DOHH2 (cell line): ENCODE results near the gene TRMT1L.

Source experiments
- H3F3A ChIP-seq: fragments of 200-600 bp; sonication (generic), shearing (Covaris generic); 2 replicates; pipeline ENCODE4 v1.6.0; 2016; ENCODE audit warnings: antibody characterized with exemption, mild to moderate bottlenecking; ENCODE audit not compliant: control insufficient read depth, insufficient read depth
- H3K27ac ChIP-seq: fragments of 200-600 bp; sonication (generic); 2 replicates; pipeline ENCODE4 v1.5.1; 2014; ENCODE audit warnings: low read depth, mild to moderate bottlenecking, low read length, moderate library complexity
- H3K27me3 ChIP-seq: fragments of 200-600 bp; sonication (generic); 2 replicates; pipeline ENCODE4 v1.6.1; 2014; ENCODE audit warnings: mild to moderate bottlenecking, low read length, mixed read lengths; ENCODE audit not compliant: control insufficient read depth
- H3K36me3 ChIP-seq: fragments of 200-600 bp; sonication (generic); 2 replicates; pipeline ENCODE4 v1.6.1; 2014; ENCODE audit warnings: mild to moderate bottlenecking, low read length, moderate library complexity, mixed read lengths; ENCODE audit not compliant: control insufficient read depth
- H3K4me1 ChIP-seq: fragments of 200-600 bp; sonication (generic); 2 replicates; pipeline ENCODE4 v1.6.1; 2014; ENCODE audit warnings: mild to moderate bottlenecking, low read length, mixed read lengths; ENCODE audit not compliant: control insufficient read depth
- H3K4me2 ChIP-seq: fragments of 200-600 bp; sonication (generic); 2 replicates; pipeline ENCODE4 v1.6.0; 2014; ENCODE audit warnings: mild to moderate bottlenecking, low read length, moderate library complexity
- H3K4me3 ChIP-seq: fragments of 200-600 bp; sonication (generic); 2 replicates; pipeline ENCODE4 v1.5.1; 2014; ENCODE audit warnings: mild to moderate bottlenecking, low read length, mixed read lengths
- H3K79me2 ChIP-seq: fragments of 200-600 bp; sonication (generic); 2 replicates; pipeline ENCODE4 v1.6.1; 2014; ENCODE audit warnings: mild to moderate bottlenecking, low read length, mixed read lengths; ENCODE audit not compliant: control insufficient read depth
- H3K9me2 ChIP-seq: fragments of 200-600 bp; sonication (generic); replicated peaks from 2 replicates; pipeline ENCODE4 v1.6.1; 2014; ENCODE audit warnings: mild to moderate bottlenecking, low read length, mixed read lengths; ENCODE audit not compliant: control insufficient read depth
- H3K9me3 ChIP-seq: fragments of 200-600 bp; sonication (generic); 2 replicates; pipeline ENCODE4 v1.6.1; 2014; ENCODE audit warnings: antibody characterized with exemption, low read length, mixed read lengths; ENCODE audit not compliant: control insufficient read depth, insufficient read depth
- H4K20me1 ChIP-seq: fragments of 200-600 bp; sonication (generic); 2 replicates; pipeline ENCODE4 v1.6.0; 2014; ENCODE audit warnings: low read depth, mild to moderate bottlenecking, antibody characterized with exemption, low read length, moderate library complexity; ENCODE audit not compliant: control insufficient read depth, insufficient read depth
- CTCF ChIP-seq: fragments of 200-600 bp; sonication (generic); IDR thresholded peaks from one replicate; pipeline ENCODE4 v1.5.1; 2014; ENCODE audit warnings: antibody characterized with exemption, mild to moderate bottlenecking, low read depth, low read length; ENCODE audit not compliant: poor library complexity, severe bottlenecking
- EZH2phosphoT487 ChIP-seq: fragments of 200-600 bp; sonication (generic); IDR thresholded peaks from 2 replicates; pipeline ENCODE4 v1.6.1; 2017; ENCODE audit warnings: borderline replicate concordance, mild to moderate bottlenecking, antibody characterized with exemption, low read length, moderate library complexity, mixed read lengths

Gene TRMT1L

GRCh38 chr1:185156288-185156853, 382 bp downstream of the TRMT1L start:
- Histone ChIP-seq H3K9me3 (no peaks in the 10 kb centered on the region), H3K4me3 (peak overlapping the region; percentile 97), H3K4me1 (peaks cover 40% of the 10 kb centered on the region), H3K79me2 (peaks cover 33% of the 10 kb centered on the region), H3K36me3 (peaks cover 20% of the 10 kb centered on the region), H3K27ac (peak overlapping the region; percentile 67), H3K4me2 (peak overlapping the region; percentile 79), H4K20me1 (no peaks in the 10 kb centered on the region), H3K9me2 (no peaks in the 10 kb centered on the region), H3F3A (no peaks in the 10 kb centered on the region), H3K27me3 (no peaks in the 10 kb centered on the region)
- TF ChIP-seq EZH2phosphoT487 = no peak

GRCh38 chr1:185155600-185156287, 1.0 kb downstream of the TRMT1L start:
- Histone ChIP-seq H3K9me2 (no peaks in the 10 kb centered on the region), H3K27ac (peak overlapping the region; percentile 67), H3F3A (no peaks in the 10 kb centered on the region), H3K27me3 (no peaks in the 10 kb centered on the region), H3K9me3 (no peaks in the 10 kb centered on the region), H3K4me3 (peak overlapping the region; percentile 97), H3K79me2 (peaks cover 33% of the 10 kb centered on the region), H3K4me2 (peak overlapping the region; percentile 79), H4K20me1 (no peaks in the 10 kb centered on the region), H3K4me1 (peaks cover 33% of the 10 kb centered on the region), H3K36me3 (peaks cover 24% of the 10 kb centered on the region)
- TF ChIP-seq EZH2phosphoT487 = no peak

GRCh38 chr1:185154912-185155513, 1.7 kb downstream of the TRMT1L start:
- Histone ChIP-seq H4K20me1 (no peaks in the 10 kb centered on the region), H3K36me3 (peaks cover 31% of the 10 kb centered on the region), H3K79me2 (peaks cover 33% of the 10 kb centered on the region), H3K4me2 (peak overlapping the region; percentile 79), H3K9me2 (no peaks in the 10 kb centered on the region), H3F3A (no peaks in the 10 kb centered on the region), H3K4me1 (peaks cover 27% of the 10 kb centered on the region), H3K27me3 (no peaks in the 10 kb centered on the region), H3K9me3 (no peaks in the 10 kb centered on the region), H3K4me3 (peak overlapping the region; percentile 97), H3K27ac (no peak overlapping the region)
- TF ChIP-seq EZH2phosphoT487 (no peak), CTCF (no peak)

GRCh38 chr1:185152187-185152767, 4.5 kb downstream of the TRMT1L start:
- H3K4me2 ChIP-seq = no peak overlapping the region
- H3K27me3 ChIP-seq = no peaks in the 10 kb centered on the region
- no peaks in the 10 kb centered on the region for H4K20me1 ChIP-seq
- H3F3A ChIP-seq = no peaks in the 10 kb centered on the region
- peaks cover 33% of the 10 kb centered on the region for H3K79me2 ChIP-seq
- no peaks in the 10 kb centered on the region for H3K9me3 ChIP-seq
- H3K27ac ChIP-seq = no peak overlapping the region
- TF ChIP-seq CTCF (no peak), EZH2phosphoT487 (no peak)
- H3K4me3 ChIP-seq = no peak overlapping the region
- H3K9me2 ChIP-seq = no peaks in the 10 kb centered on the region
- H3K4me1 ChIP-seq = peaks cover 15% of the 10 kb centered on the region
- peaks cover 55% of the 10 kb centered on the region for H3K36me3 ChIP-seq
